K562 (cell line): ENCODE data around the gene ATP6V1G2. TPM values are rescaled to one million over a fixed set of nuclear protein-coding genes. Genes with fewer than 3 reads are reported as not detected.

Experiments
- FOXM1 ChIP-seq, 2 experiments: fragments of 450-650 bp in 1 of 2; sonication (generic) in 1 of 2; formaldehyde crosslinking in 1 of 2; IDR thresholded peaks; 2 replicates each; pipeline versions ENCODE4 v1.6.1 to v1.9.0; 2017 to 2022; ENCODE audit warnings: low read depth in 2 of 2, mild to moderate bottlenecking in 2 of 2, missing genetic modification reagents in 1 of 2, moderate library complexity in 1 of 2
- HIVEP1 ChIP-seq: fragments of 250-450 bp; sonication (Bioruptor Pico); IDR thresholded peaks from 2 replicates; pipeline ENCODE4 v1.4.0; 2020; ENCODE audit warnings: mild to moderate bottlenecking
- MTA2 ChIP-seq: fragments of 450-650 bp; IDR thresholded peaks from 2 replicates; pipeline ENCODE4 v1.6.1; 2016; ENCODE audit warnings: low read depth
- MYC ChIP-seq, 2 experiments: fragments of 250-450 bp in 1 of 2; sonication (Bioruptor Pico) in 1 of 2; IDR thresholded peaks; 2 replicates each; pipeline versions ENCODE4 v1.5.1 to v1.6.1; 2012 to 2021; ENCODE audit warnings: low read depth in 2 of 2, borderline replicate concordance in 1 of 2, improper control_type of control experiment in 1 of 2, low read length in 1 of 2, mild to moderate bottlenecking in 1 of 2, moderate library complexity in 1 of 2
- NEUROD1 ChIP-seq: fragments of 150-350 bp; IDR thresholded peaks from 2 replicates; pipeline ENCODE4 v1.6.1; 2014; ENCODE audit warnings: borderline replicate concordance, low read length, low read depth; ENCODE audit not compliant: partially characterized antibody
- NONO ChIP-seq, 2 experiments: fragments of 200-400 bp in 1 of 2; fragments of 450-650 bp in 1 of 2; formaldehyde crosslinking in 1 of 2; IDR thresholded peaks; 2 replicates each; pipeline ENCODE4 v1.6.1; 2017; ENCODE audit warnings: low read depth in 2 of 2, mild to moderate bottlenecking in 2 of 2, moderate library complexity in 2 of 2, low read length in 1 of 2
- POLR2A ChIP-seq: fragments of 450-650 bp; conservative IDR thresholded peaks from 2 replicates; pipeline ENCODE4 v1.6.1; 2016
- RAD21 ChIP-seq, 2 experiments: fragments of 250-450 bp in 1 of 2; fragments of 450-650 bp in 1 of 2; sonication (Bioruptor Pico) in 1 of 2; formaldehyde crosslinking in 1 of 2; IDR thresholded peaks in 1 of 2; conservative IDR thresholded peaks in 1 of 2; 2 replicates each; pipeline versions ENCODE4 v1.4.0 to v1.8.0; 2020 to 2022; ENCODE audit warnings: mild to moderate bottlenecking in 2 of 2, moderate library complexity in 1 of 2
- RREB1 ChIP-seq: fragments of 250-450 bp; sonication (Bioruptor Pico); IDR thresholded peaks from 2 replicates; pipeline ENCODE4 v1.4.0; 2020
- TEAD4 ChIP-seq, 2 experiments: sonication (generic) in 1 of 2; formaldehyde crosslinking in 1 of 2; IDR thresholded peaks; 2 replicates each; pipeline versions ENCODE4 v1.6.1 to v1.8.0; 2012 to 2022; ENCODE audit warnings: borderline replicate concordance in 1 of 2, inconsistent platforms in 1 of 2, low read length in 1 of 2, mild to moderate bottlenecking in 1 of 2, missing genetic modification reagents in 1 of 2
- TRIM24 ChIP-seq, 2 experiments: fragments of 450-650 bp; IDR thresholded peaks; 2 replicates each; pipeline ENCODE4 v1.6.1; 2016
- ZNF24 ChIP-seq: fragments of 450-650 bp; IDR thresholded peaks from 2 replicates; pipeline ENCODE4 v1.6.1; 2016
- polyA plus RNA-seq, 8 experiments: library from polyadenylated mRNA; depleted of rRNA in 4 of 8; stranded (reverse) in 5 of 8; unstranded in 3 of 8; fragments of >200 nt; fragmentation: Nextera tagmentation in 2 of 8; fragmentation: Illumina TruSeq in 1 of 8; extraction: Ambion mirVana in 2 of 8; extraction: Trizol in 1 of 8; gene quantifications; 2 replicates each; pipeline versions ENCODE4 v1.2.1 to v1.2.3, GENCODE V29; 2011 to 2014; ENCODE audit warnings: inconsistent platforms in 1 of 8, missing spikeins in 1 of 8
- total RNA-seq, 7 experiments: library from RNA; depleted of rRNA in 6 of 7; stranded (reverse); fragments of >200 nt in 6 of 7; fragmentation: Illumina TruSeq in 2 of 7; extraction: Trizol in 2 of 7; gene quantifications; 2 replicates each; pipeline versions ENCODE4 v1.2.1 to v1.2.3, GENCODE V29; 2011 to 2021; ENCODE audit warnings: low replicate concordance in 1 of 7

Gene ATP6V1G2
- total and polyA plus RNA-seq, 9 of the 15 experiments (the other 6 are each of a cell fraction or from before 2014, with no cell fraction given) = 0.14 to 1.5 (median 0.33) TPM

DNA sequence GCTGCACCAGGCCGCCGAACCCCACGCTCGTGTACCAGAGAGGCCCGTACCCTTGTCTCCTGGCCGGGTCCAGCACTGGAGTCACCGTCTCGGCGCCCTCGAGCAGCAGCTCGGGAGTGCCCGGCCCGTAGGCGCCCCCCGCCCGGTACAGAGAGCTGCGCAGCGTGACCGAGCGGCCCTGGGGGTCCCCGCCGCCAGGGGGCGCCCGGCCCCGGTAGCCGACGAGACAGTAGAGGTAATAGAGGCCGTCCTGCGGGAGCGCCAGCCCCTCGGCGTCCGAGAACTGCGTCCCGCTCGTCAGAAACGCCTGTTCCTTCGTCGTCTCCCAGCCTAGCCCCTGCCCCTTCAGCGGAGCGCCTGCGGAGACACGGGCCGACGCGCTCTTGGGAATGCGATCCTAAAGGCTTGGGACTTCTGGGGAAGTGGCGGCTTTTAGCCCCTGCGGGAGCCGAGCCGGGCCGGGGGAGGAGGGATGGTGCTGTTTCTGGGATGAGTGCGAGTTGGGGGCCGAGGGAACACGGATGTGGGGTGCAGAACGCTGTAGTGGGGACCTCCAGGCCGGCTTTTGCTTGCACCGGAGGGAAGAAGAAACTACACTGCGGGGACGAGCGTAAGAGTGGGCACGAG, 34.5 kb upstream of the ATP6V1G2 start (continued):
- TF ChIP-seq RREB1 (CRISPR knock-in tag) (no peak; the same call in 1 of the 2 replicates), MTA2 (0 out of 2 replicates have a peak, but pooled peaks have one; percentile 19), NEUROD1 (peak; percentile 50), MYC (IDR thresholded peaks at IDR 0.05; ENCODE audit: low read depth, low read length) (peak; percentile 90), MYC (CRISPR knock-in tag; IDR thresholded peaks at IDR 0.05; ENCODE audit: borderline replicate concordance, low read depth) (no peak), HIVEP1 (0 out of 2 replicates have a peak, but pooled peaks have one; percentile 55), NONO (IDR thresholded peaks at IDR 0.05; ENCODE audit: low read depth in 2 of 2, low read length in 1 of 2) (peak in 1 of 2 experiments; percentile 62; a peak in 1 of 4 replicates), FOXM1 (IDR thresholded peaks at IDR 0.05; ENCODE audit: low read depth) (no peak), FOXM1 (CRISPR knock-in tag; IDR thresholded peaks at IDR 0.05; ENCODE audit: low read depth) (0 out of 2 replicates have a peak, but pooled peaks have one; percentile 62), TRIM24 (IDR thresholded peaks at IDR 0.05) (peak in 1 of 2 experiments; percentile 46; a peak in 1 of 4 replicates), TEAD4 (IDR thresholded peaks at IDR 0.05; ENCODE audit: low read length) (peak; percentile 23; the same call in 1 of the 2 replicates), TEAD4 (CRISPR knock-in tag; IDR thresholded peaks at IDR 0.05; ENCODE audit: borderline replicate concordance) (no peak), POLR2A (peak; percentile 81), ZNF24 (peak; percentile 77; the same call in 1 of the 2 replicates), RAD21 (CRISPR knock-in tag; conservative IDR thresholded peaks at IDR 0.05 in 1 of 2, IDR thresholded peaks at IDR 0.05 in 1 of 2) (peak; percentile 86 to 88)
